HG03558 (cell line): Measurements from ENCODE around the gene TMED9.
"Not testable (repeated sequence)": the region's sequence is repeated elsewhere in the genome, so short reads cannot be mapped to it uniquely, and the experiment has no call there.

Experiments used
- ATAC-seq: cut with Tn5 transposase; IDR thresholded peaks from one replicate; pipeline ENCODE4 v1.9.1; 2021; ENCODE audit warnings: moderate number of reproducible peaks; ENCODE audit not compliant: unreplicated experiment; ENCODE audit errors: extremely low read depth

Gene TMED9

DNA sequence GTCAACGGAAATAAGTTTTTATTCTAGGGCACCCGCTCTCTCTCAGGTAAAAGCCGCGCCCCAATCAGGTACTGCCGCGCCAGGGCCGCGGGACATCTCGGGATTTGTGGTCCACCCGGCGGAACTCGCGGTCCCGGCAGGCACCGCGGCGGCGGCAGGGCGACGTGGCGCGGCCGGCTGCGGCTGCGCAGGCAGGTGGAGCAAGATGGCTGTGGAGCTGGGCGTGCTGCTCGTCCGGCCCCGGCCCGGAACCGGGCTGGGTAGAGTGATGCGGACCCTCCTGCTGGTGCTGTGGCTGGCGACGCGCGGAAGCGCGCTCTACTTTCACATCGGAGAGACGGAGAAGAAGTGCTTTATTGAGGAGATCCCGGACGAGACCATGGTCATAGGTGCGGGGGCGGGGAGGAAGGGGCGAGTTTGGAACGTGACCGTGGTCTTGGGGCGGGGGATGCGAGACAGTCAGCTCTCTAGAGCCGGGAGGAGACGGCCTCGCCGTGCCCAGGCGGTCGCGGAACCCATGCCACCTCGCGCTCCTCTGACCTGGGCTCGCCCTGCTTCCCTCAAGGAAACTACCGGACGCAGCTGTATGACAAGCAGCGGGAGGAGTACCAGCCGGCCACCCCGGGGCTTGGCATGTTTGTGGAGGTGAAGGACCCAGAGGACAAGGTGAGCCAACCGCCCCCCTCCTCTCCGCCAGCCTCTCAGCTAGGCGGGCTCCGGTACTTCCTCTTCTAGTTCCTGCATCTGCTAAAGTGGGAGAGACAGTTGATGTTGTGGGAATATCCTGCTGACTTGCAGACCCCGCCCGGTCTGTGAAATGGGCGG, at the start of gene TMED9:
Gene TMED9, plus strand, starts transcription at position 194 of the 825 bp plus-strand sequence. Its CDS starts 12 bp downstream, at position 206.
- peak; percentile 83 for ATAC-seq

DNA sequence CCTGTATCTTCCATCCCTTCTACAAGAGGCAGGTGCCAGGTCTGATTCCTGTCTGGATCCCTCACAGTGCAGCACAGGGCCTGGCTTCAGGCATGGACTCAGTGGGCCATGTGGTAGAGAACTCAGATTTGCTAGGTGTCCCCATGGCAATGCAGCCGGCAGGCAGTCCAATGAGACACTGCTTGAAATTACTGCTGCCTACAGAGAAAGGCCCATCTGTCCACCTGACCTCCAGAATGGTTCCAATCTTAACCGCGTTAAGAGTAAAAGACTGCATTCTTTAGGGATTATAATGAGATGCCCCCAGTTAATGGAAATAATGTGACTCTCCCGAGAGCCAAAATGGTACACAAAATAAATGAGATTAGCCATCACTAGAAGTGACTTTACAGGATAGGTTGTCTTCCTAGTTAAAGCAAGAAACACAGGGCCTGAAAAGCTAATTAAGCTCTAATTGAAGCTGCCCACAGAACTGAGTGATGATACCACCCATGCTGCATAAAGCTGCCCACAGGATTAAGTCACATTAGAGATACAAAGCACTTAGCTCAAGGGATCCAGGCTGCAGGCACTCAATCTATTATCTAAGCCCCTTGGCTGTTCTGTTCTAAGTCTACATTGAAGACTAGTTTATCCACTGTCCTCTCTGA, 49.1 kb upstream of the TMED9 start:
- no peak for ATAC-seq

DNA sequence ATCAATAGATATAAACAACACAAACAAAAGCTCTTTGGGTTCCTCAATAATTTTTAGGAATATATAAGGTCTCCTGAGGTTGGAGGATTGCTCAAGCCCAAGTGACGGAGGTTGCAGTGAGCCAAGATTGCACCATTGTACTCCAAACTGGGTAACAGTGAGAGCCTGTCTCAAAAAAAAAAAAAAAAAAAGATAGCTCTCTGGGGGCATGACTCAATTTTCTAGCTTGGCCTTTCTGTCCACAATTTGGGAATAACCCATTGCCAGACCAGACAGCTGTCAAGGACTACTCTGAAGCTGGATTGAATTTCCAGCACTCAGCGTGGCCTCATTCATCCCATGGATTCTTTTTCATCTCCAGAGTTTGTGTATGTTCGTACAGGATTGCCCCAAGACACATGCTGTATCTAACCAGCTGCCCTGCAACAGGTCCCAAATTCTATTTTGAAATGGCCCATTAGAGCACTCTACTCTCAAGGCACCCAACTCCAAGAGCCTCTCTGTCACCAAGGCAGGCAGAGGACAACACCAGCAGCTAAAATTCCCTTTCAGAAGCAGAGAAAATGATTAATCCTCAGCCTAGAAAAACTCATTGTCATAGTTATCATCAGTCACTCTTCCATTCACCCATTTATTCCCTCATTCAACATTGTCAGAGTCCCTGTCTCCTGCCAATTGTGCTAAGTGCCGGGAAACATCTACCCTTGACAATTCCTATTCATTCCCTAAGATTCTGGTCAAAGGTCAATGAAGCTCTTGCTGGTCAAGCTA, 46.3 kb upstream of the TMED9 start:
- no peak for ATAC-seq

DNA sequence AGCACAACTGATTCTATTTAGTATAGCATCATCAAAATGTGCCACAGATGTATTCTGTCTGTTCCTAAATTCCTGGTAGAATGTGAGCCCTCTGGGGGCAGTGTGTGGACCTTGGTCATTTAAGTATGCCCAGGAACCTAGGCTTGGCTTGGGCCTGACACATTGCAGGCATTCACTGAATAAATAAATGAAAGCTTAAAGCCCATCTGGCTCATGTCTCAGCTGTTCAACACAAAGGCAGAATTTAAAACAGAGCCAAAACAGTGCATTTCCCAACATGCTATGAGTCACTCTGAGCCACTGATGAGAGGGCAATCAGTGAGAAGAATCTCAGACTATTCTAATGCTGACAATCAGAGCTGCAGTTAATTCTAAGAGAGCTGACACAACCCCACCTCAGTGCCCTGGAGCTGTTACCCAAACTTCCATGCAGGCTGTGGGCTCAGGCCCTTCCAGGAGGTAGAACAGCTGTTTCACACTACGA, 45.7 kb upstream of the TMED9 start:
- ATAC-seq = no peak

DNA sequence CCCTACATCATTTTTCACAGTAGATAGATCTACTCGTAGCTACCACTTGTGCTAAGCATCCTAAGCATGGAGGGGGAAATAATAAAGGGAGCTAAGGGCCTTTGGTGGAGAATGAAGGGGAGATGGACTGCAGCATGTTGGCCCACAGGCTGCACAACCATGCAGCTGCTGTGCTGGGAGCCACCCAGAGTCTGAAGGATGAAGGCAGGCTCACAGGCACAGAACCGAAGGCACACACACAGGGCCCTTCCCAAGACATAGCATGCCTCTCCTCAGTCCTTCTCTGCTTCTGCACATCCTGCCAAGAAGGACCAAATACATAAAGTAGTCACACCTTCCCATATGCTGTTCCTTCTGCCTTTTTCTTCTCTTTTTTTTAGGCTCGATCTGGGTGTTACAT, 44.3 kb upstream of the TMED9 start:
- ATAC-seq = no peak

DNA sequence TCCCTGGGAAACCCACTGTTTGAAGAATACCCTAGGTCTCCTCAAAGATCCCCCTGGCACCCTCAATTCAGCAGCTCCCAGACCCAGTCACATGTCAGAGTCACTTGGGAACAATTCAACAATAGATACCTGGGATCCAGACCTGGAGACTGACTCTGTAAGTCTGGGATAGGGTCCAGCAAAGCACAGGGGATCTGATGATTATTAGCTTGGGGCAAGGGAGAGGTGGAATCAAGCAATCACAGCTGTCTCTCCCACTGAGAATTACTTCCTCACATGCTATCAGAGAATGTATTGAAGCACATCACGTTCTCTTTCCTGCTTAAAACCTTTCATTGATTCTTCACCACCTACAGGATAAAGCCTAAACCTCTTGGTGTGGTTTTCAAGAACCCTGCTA, 43.5 kb upstream of the TMED9 start:
- no peak for ATAC-seq

DNA sequence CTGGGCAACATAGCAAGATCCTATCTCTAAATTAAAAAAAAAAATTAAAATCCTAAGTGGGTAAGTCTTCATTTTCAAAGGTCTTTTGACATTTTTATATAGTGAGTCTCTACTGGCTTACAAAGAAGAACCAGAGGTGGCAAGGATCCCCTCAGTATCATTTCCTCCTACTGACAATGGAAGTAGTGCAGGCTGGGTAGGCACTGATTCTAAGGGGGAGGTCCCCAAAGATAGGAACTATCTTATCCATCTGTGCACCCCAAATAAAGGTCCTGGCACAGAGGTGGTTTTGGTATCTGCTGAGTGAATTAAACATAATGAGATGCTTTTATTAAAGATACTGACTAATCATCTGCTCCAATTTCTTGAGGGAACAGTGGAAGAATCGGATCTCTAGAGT, 41.9 kb upstream of the TMED9 start:
- ATAC-seq = no peak

DNA sequence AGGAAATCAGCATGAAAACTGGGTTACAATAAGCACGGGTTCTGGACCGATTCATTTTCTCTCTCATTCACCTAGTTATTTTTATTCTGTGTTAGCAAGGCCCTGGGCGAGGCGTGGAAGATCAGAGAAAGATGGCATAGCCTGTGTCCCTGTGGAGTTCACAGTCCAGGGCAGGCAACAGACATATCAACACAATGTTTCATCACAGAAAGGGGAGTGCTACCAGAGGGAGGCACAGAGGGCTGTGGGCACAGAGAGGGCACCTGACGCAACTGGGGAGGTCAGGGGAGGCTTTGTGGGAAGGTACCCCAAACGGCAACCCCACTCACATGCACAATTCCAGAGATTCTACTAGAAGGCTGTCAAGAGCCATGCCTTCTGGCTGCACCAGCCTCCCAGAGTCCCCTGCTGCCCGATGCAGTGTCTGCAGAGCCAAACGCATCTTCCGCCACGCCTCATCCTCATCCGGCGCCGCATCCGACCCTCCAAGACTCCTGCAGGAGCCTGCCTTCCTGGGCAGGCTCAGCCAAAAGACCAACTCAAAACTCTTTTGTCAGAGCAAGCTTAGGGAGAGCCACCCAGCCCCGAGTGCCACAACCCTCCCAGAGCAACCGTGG, 39.1 kb upstream of the TMED9 start:
- ATAC-seq = no peak

DNA sequence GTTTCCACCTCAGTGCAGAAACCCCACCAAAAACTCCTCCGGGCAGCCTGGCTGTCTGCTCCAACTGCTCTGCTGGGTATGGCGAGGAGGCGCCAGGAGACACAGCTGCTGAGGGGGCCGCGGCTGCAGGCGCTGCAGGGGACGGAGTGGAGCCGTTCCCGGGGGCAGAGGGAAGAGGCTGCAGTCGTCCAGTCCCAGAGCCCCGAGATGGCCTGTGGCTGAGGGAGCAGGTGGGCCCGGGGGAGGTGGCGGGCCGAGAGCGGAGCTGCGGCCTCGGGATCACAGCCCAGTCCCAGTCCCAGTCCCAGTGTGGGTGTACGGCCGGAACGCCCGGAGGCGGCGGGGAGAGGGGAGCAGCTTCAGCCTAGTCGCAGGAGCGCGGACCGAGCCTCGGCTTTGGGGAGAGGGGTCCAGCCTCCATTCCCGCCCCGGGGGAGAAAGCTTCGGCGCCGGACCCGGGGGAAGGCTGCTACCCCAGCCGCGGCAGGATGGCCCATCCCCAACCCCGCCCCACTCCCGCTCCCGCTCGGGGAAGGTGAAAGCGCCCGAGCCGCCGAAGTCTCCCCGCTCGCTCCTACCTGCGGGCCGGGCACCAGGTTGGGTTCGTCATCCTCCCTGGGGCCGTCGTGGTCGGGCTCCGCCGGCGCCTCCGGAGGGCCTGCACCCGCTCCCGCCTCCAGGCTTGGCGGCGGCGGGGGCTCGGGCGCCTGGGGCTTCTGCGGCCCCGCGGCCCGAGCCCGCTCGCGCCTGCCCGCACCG, 38.2 kb upstream of the TMED9 start:
- no peak for ATAC-seq

DNA sequence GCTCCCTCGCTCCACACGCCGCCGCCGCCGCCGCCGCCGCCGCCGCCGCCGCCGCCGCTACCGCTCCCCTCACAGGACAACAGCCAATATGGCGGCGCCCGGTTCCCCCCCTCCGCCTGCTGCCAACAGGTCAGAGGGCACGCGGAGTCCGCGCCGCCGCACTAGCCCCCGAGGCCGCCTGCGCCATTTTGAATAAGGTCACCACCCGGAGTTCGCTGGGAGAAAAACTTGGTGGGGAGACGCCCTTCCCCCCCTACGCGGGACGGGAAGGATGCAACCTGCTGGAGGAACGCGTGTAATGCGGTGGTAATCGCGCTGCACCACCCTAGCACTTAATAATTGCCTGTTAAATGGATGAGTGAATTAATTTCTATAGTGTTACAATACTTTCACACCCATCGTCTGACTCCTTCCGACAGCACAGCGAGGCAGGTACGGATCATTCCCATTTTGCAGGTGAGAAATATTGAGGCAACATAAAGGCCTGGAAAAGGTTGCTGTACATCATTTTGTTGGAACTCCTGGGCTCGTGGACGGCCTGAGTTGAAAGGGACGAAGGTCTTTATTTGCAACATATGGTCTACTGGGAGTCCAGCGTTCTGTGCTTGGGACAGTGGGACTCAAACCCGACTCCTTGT, 37.4 kb upstream of the TMED9 start, which contains the start of gene FAM193B:
Gene FAM193B, minus strand, starts transcription at position 90 of the 638 bp plus-strand sequence. CDS start 105 bp downstream, outside the sequence.
- ATAC-seq = no peak

DNA sequence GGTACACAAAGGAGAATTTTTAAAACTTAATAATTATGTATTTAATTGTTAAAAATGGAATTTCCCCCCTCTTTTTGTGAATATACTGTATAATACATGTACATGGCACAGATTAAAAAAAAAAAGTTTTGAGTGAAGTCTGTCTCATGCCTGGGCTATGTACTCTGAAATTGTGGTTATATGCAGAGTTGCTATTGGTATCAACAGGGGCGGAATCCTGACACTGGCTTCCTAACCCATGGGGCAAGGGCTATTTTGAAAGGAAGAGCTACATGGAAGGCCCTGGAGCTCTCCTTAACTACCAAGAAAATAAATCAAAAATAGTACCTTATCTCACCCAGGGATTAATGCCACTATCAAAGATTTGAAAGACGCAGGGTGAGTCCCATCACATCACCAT, 36.8 kb upstream of the TMED9 start:
- ATAC-seq = no peak

DNA sequence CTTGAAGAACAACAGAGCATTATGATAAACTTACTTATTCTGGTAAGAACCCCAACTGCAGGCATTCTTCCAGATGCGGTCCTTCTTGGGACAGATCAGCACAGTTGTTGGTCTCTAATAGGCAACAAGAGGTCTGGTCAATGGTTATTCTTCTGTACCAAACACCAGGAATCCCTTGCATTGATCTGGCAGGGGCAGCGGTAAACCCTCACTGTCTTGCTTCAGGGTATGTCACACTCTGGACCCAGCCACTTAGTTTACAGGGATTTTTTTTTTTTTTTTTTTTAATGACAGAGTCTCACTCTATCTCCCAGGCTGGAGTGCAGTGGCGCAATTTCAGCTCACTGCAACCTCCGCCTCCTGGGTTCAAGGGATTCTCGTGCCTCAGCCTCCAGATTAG, 36.3 kb upstream of the TMED9 start:
- no peak for ATAC-seq

DNA sequence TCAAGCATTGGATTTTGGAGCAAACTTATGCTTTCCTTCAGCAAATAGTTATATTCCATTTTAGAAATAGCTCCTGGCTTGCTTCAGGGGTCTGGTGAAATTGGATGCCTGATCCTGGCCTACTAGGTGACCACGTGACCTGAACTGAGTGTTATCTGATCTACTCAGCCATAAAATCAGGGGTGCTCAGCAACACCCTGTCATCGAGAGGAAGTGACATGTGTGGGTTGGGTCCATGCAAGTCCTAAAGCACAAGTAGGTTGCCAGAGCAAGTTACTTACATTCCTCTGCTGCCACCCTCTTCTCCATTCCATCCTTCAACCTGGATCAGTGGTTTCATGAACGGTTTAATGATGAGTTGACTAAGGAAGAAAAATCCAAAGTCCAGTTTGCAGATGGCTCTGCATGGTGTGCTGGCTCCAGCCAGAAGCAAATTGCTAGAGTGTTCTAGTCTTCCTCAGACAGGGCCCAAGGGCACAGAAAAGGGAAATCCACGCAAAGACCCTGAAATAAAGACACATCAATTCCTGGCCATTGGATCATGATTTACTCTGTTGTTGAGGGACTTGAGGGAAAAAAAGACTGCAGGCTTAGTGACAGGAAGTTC, 34.9 kb upstream of the TMED9 start:
- ATAC-seq = no peak

DNA sequence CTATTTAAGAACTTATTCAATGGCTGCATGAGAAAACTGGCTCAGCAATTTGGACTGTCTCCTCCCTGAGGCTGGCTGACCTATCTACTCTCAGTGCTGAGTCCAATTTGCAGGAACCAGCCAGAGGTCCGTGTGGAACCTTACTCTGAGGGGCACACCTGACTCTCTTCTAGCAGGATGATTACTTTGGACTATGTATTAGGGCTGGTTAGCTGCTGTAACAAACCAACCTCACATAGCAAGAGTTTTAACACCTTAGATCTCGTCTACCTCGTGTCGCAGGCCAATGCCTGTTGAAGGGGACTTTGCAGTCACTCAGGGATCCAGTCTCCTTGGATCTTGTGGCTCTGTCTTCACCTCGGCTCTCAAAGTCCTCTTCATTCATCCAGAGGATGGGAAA, 34.2 kb upstream of the TMED9 start:
- ATAC-seq = no peak

DNA sequence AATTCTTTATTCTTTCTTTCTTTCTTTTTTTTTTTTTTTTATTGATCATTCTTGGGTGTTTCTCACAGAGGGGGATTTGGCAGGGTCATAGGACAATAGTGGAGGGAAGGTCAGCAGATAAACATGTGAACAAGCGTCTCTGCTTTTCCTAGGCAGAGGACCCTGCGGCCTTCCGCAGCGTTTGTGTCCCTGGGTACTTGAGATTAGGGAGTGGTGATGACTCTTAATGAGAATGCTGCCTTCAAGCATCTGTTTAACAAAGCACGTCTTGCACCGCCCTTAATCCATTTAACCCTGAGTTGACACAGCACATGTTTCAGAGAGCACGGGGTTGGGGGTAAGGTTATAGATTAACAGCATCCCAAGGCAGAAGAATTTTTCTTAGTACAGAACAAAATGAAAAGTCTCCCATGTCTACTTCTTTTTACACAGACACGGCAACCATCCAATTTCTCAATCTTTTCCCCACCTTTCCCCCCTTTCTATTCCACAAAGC, 32.5 kb upstream of the TMED9 start:
- ATAC-seq = not testable (repeated sequence)

DNA sequence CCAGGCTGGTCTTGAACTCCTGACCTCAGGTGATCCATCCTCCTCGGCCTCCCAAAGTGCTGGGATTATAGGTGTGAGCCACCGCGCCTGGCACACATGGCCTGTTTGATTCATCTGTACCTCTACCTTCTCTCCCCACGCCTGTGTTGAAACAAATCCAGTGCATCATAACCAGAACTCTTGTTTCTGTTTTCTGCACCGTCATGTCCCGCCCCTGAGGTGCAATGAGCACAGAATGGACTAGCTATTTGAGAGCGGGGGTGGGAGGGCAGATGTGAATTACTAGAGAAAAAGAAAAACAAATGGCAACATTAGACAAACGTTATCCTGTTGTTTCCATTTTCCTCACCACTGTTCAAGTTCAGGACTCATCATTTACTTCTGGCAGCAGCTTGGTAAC, 27.0 kb upstream of the TMED9 start:
- no peak for ATAC-seq

DNA sequence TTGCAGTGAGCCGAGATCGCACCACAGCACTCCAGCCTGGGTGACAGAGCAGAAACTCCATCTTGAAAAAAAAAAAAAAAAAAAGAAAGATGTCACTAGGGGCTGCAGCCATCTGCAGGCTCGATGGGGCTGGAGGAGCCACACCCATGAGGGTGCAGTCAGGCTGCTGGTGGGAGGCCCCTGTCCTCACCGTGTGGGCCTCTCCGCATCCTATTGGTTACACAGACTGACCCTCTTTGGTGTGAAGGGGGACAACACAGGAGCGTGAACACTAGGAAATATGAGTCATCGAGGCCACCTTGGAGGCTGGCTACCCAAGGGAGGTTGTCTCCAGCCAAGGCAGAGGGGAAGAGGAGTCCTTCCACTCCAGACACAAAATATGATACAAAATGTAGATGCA, 23.7 kb upstream of the TMED9 start:
- ATAC-seq = no peak

DNA sequence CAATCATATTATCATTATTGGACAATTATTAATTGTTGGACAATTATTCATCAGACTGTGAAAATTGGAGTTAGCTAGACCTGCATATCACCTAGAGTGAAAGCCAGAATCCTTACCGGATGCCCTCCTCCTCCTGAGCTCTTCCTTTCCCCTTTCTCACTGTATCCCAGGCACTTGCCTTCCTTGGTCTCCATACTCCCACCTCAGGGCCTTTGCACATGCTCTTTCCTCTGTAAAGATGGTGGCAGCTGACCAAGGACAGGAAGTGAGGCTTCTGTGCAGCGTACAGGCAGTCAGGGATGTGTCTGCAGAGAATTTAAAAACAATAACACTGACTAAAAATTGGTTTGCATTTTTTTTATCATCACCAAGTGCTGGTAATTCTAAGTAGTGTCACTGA, 22.1 kb upstream of the TMED9 start:
- no peak for ATAC-seq

DNA sequence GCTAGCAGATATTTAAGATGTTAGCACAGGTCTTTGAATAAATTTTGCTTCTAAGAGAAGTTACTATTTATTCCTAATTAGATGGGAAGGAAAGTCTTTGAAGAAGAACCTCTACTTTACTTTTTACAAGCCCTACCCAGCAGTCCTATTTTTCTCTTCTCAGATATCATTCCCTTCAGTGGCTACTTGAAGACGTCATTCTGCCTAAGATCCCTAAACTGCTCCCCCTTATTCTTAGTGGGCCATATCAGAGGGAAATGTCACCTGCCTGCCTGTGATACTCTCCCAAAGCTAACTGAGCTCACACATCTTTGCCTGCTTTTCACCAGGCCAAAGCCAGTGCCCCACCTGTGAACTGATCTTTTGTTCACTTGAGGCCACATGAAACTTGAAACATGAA, 16.5 kb upstream of the TMED9 start:
- no peak for ATAC-seq
